ENCODE measurements around the gene NPTXR.

Gene NPTXR

GRCh38 chr22:38774496-38775166 is 69.2 kb downstream of the NPTXR start:
- DNase-seq = peak in 14 of 56 donors; percentile 18 to 59 (median 24)

- DNase-seq = no peak
Observed at GRCh38 chr22:38773363-38773946, 70.4 kb downstream of the NPTXR start.

GRCh38 chr22:38772623-38772873 is 71.3 kb downstream of the NPTXR start:
- no peak for DNase-seq

GRCh38 chr22:38770257-38770949 is 73.4 kb downstream of the NPTXR start:
- no peak for DNase-seq
